GM19193 (cell line): ENCODE data around the gene RCOR1.
A peak's percentile ranks its signal among the peaks of the same experiment; 100 is the strongest.

Experiments
- POLR2A ChIP-seq: IDR thresholded peaks from 4 replicates; pipeline ENCODE4 v1.6.1; 2011; ENCODE audit not compliant: insufficient read depth, insufficient read length; ENCODE audit errors: extremely low read depth

RCOR1 gene

DNA sequence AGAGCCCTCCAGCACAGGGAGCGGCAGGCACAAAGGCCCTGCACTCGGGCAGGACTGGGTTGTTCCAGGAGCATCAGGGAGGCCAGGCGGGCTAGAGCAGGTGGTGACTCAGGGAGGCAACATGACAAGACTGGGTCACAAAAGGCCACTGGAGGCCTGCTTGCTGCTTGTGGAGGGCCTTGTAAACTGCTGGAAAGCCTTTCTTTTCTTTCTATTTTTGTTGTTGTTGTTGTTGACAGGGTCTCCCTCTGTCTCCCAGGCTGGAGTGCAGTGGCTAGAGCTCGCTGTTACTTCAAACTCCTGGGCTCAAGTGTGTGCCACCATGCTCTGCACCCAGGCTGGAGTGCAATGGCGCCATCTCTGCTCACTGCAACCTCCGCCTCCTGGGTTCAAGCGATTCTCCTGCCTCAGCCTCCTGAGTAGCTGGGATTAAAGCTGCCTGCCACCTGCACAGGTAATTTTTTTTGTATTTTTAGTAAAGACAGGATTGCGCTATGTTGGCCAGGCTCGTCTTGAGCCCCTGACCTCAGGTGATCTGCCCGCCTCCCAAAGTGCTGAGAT is 11.8 kb upstream of the RCOR1 start:
- no peak for TF ChIP-seq POLR2A

DNA sequence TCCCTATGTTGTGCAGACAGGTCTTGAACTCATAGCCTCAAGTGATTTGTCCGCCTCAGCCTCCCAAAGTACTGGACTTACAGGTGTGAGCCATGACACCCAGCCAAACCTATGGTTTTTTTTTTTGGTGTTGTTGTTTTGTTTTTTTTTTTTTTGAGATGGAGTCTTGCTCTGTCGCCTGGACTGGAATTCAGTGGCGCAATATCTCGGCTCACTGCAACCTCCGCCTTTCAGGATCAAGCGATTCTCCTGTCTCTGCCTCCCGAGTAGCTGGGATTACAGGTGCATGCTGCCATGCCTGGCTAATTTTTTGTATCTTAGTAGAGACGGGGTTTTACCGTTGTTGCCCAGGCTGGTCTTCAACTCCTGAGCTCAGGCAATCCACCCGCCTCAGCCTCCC is 11.3 kb upstream of the RCOR1 start:
- TF ChIP-seq POLR2A: no peak

DNA sequence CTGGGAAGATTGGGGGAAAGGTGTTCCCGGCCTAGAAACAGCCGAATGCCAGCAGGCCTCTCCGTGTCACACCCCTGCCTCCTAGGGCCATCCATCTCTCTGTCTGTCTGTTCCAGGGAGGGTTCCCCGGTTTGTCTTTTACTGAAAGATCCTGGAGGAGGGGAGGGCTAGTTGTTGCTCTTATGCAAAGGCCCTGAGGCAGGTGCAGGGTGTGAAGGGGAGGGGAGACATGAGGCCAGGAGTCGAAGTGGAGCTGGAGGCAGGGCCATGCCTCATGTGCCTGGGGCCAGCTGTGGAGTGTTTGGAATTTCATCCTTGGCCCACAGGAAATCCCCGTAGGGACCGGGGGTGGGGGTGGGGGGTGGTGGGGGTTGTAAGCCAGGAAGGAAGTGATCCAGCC is 8.7 kb upstream of the RCOR1 start:
- no peak for TF ChIP-seq POLR2A

DNA sequence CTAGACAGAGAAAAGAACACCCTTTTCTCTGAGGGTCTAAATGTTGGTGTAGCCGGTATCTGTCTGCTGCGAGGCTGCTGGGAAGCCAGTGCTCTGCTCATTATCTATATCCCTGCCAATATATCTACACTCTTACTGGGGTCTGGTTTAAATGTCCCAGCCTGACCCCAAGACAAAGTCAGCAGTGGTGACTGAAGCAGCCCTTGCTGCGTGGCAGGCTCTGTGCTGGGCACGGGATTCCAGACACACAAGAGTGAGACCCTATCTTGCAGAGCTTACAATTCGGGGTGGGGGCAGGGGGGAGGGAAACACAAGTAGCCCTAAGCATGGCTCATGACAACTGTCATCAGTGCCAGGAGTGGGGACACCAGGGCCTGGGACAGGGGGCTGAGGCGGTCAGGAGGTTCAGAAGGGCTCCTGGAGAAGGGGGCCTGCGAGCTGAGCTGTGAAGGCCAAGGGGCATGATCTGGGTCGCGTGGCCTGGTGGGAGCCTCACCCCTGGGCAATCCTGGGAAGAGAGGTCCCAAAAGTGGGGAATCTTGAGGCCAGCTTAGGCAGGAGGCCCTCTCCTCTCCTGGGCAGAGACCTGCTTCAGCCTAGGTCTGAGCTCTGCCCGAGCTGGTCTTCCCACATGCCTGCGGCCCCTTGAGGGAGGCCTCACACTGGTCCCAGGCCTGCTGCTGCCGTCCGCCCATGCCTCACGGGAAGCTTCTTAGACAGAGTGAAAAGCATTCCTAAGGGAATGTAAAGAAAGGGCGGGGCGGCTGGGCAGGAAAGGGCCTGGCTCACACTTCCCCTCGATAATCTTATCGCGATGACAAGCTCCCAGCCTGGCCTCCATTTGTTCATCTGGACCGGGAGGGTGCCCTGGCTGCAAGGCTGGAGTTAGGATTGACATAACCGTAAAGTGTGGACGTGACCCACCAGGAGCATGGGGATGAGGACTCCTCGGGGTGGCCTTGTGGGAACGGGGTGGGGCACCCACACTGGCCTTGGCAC is 7.3 kb upstream of the RCOR1 start:
- no peak for TF ChIP-seq POLR2A

DNA sequence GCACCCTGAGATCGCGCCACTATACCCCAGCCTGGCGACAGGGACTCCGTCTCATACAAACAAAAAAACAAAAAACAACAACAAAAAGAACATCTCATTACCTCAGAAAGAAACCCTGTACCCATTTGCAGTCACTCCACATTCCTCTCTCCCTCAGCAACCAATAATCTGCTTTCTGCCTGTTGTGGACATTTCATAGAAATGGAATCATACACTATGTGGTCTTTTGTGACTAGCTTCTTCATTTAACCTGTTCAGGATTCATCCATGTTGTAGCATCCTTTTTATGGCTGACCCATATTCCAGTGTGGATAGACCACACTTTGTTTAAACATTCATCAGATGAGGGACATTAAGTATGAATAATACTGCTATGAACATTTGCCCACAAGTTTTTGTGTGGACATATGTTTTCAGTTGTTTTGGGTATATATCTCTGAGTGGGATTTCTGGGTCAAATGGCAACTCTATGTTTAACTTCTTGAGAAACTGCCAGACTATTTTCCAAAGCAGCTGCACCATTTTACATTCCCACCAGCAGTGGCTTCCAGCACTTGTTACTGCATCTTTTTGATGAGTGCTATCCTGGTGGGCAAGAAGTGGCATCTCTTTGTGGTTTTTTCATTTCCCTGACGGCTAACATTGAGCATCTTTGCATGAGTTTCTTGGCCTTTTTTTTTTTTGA is 5.9 kb upstream of the RCOR1 start:
- TF ChIP-seq POLR2A: no peak

DNA sequence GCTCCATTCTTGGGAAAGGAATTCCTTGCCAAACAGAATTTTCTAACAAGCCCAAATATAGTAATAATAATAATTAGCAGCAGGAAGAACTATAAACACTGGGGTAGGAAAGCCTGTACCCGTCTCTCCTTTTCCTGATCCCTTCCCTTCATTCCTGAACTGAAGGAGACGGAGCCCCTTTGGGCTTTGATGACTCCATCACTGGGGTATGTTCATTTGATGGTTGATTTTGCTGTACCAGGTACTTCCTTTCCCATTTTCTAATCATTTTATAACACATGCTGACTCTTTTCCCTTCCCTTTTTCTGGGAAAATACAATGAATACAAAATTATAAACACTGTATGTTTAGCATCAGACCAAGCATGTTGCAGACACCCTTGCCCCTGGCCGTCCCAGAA is 3.6 kb upstream of the RCOR1 start:
- TF ChIP-seq POLR2A: no peak

DNA sequence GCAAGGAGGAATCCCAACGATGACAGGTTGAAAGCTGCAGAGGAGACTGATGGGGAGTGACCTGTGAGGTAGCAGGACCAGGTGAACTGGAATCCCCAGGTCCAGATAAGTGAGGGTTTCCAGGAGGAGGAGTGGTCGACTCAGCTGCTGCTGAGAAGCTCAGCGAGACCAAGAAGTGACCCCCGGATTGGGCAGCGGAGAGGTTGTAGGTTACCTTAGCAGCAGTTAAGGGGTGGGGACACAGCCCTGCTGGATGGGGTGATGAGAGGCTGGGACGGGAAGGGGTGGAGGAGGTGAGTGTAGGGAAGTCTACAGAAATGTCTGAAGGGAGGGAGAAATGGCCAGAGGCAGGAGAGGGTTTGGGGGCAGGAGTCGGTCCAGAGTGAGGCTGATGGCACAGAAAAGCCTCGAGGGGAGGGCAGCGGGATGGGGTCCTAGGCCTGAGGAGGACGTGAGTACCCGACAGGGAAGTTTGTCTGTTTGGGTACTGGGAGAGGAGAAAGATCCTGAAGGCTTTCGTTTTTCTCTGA is 2.6 kb upstream of the RCOR1 start:
- no peak for TF ChIP-seq POLR2A

DNA sequence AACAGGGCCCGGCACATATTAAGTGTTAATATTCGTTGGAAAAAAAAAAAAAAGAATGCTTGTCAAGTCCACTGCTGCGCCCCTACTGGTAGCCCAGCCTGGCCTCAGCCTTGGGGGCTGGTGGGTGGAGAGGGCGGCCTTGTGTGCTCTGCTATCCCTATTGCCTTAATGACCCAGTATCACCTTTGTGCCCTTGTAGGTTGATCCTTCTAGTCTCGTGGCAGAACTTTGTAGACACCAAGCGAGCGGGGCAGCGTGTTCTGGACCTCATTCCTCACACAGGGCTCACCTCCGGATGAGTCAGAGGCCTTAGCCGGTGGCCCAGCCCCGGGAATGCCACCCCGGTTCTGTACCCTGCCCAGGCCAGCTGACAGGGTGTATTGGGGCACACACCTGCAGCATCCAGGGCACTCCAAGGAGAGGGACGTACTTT is 1.8 kb upstream of the RCOR1 start:
- TF ChIP-seq POLR2A: no peak

DNA sequence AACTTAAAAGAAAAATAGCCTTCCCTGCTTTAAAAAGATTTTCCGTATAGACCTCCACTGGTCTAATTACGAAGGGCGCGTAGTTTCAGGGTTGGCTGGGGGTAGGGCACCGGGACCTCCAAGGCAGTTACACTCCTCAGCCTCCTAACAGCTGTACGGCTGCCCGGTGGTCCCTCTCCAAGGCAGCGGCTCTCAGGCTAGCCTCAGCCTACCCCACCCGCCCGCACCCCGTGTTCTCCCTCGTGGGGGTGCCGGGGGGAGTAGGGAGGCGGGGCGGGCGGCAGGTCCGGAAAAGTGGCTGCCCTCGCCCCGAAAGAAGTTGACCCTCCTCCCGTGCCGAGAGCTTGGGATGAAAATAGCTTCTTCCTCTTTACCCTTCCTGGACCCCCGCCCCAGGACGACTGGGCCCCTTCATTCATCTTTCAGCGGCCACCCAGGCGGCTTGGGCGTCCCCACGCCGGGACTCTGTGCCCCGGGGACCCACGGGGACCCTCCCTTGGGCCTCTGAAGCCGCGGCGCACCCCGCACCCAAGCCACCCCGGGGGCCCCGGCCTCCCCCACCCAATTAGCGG is 991 bp upstream of the RCOR1 start:
- peak; percentile 55 for TF ChIP-seq POLR2A

DNA sequence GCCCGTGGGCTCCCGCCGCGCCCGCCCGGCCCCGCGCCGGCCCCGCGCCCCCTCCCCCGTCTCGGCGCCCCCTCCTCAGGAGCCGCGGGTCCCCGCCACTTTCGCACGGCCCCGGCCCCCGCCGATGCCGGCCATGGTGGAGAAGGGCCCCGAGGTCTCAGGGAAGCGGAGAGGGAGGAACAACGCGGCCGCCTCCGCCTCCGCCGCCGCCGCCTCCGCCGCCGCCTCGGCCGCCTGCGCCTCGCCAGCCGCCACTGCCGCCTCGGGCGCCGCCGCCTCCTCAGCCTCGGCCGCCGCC is 263 bp downstream of the RCOR1 start:
- TF ChIP-seq POLR2A: no peak

DNA sequence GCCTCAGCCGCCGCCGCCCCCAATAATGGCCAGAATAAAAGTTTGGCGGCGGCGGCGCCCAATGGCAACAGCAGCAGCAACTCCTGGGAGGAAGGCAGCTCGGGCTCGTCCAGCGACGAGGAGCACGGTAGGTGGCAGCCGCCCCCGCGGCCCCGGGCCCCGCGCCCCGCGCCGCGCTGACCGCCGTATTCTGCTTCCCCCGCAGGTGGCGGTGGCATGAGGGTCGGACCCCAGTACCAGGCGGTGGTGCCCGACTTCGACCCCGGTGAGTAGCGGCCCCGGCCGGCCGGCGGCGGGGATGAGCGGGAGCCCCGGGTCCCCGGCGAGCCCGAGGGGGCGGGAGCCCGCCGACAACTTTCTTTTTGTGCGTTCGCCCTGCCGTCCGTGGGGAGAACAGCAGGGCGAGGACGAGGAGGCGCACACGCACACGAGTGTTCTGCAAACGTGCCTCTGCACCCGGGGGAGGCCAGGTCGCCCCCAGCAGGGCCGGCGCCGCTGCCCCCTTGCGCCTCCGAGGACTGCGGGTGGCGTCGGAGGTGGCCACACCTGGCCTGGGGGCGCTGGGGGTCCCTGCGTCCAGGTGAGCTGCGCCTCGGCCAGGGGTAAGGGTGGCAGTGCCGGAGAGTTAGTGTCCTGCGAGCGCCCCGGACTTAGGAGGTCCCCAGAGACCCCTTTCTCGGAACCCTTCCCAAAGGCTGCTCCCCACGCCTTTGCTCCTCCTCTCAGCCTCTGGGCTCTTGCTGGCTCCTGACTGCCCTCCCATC is 794 bp downstream of the RCOR1 start:
- TF ChIP-seq POLR2A: no peak

DNA sequence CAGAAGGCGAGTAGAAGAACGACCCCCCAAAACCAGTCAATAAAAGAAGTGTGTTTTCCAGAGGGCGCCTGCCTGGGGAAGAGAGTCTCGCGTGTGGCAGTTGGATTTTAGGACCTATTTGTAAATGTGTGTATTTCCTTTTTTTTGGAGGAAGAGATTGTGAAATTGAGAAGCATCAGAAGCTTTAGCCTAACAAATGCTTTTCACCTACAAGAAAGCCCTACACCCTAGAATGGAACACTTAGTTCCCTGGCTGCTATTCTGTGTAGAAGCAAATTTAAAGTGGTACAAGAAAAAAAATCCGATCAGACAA is 1.3 kb downstream of the RCOR1 start:
- TF ChIP-seq POLR2A: no peak

DNA sequence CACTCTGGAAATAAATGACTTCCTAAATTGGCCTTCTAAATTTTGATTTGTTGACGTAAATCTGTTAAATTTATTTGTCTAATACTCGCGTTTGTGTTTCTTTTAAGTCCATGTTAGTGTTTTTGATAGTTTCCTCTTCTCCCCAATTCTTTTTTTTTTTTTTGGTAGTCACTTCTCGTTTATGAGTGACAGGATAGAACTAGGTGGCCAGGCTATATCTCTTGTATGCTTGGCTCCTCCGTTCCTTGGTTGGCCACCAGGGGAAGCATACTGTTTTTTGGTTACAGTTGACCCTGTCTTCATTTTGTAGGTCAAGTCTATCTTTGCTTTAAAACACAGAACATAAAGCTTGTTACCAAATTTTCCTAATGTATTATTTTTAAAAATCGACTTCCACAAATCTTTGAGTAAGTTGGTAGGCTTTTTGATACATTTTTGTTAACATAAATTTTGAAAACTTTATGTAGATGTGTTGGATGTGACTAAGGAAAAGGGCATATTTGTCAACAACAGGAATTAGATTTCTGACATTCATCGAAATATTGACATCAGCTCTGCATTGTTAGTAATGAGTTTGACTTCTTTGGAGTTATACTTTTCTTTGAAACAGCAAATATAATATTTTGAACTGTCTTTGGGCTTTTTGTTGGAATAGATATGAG is 2.2 kb downstream of the RCOR1 start:
- TF ChIP-seq POLR2A: no peak

DNA sequence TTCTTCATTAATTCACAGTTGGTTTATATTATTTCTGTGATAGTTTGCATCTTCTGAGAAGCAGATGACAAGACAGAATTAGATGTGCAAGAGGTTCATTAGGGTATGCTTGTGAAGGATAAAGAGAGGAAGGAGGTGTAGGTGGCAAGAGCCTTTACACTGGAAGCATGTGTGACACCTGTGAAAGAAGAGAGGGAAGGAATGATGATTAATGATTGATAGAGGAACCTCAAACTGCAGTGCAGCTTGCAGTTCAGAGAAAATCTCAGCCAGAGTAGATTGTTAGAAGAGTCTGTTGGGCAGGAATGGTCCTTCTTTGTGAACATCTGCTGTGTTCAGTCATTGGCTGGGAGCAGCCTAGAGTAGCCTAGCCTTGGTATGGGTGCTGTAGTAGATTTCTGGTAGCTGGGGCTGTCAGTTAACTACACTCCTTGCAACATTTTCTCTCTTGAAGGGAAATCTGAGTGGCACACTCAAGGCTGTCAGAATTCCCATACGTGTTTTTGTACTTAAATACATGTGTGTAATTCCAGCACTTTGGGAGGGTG is 9.0 kb downstream of the RCOR1 start:
- no peak for TF ChIP-seq POLR2A
